Mucosa of descending colon (tissue), 3 donors: Measurements from ENCODE around the gene CPEB4. TPM values are rescaled to one million over a fixed set of nuclear protein-coding genes. Genes with fewer than 3 reads are reported as not detected.

Source experiments
- ATAC-seq: fragments of 200-7000 bp; cut with Tn5 transposase; one replicate; pipeline ENCODE4 v1.9.1; 2020; ENCODE audit warnings: mild to moderate bottlenecking, moderate library complexity
- DNase-seq, 3 donors: peaks; one replicate each; pipeline ENCODE4 v3.0.0-alpha.2; 2020
- H3K36me3 ChIP-seq: fragments of 200-600 bp; one replicate; pipeline ENCODE4 v1.8.0; 2021; ENCODE audit warnings: low read depth, mild to moderate bottlenecking
- H3K4me1 ChIP-seq: fragments of 200-600 bp; one replicate; pipeline ENCODE4 v1.8.0; 2021; ENCODE audit warnings: low read depth, mild to moderate bottlenecking
- H3K4me3 ChIP-seq: fragments of 200-600 bp; one replicate; pipeline ENCODE4 v1.8.0; 2021; ENCODE audit warnings: mild to moderate bottlenecking
- H3K9me3 ChIP-seq: fragments of 200-600 bp; one replicate; pipeline ENCODE4 v1.8.0; 2021; ENCODE audit warnings: mild to moderate bottlenecking
- CTCF ChIP-seq: fragments of 200-600 bp; IDR thresholded peaks from one replicate; pipeline ENCODE4 v1.8.0; 2022; ENCODE audit warnings: antibody characterized with exemption, mild to moderate bottlenecking
- intact Hi-C, 2 donors: fragments of 100-400 bp; cut with DNase I in 1 of 2; cut with micrococcal nuclease in 1 of 2; formaldehyde crosslinking; loops; one replicate each; pipeline versions ENCODE4 v1.11.0 to v1.11.1; 2022; cut with DNase I, micrococcal nuclease
- long read RNA-seq, 2 donors: library from polyadenylated mRNA; unstranded; transcript quantifications; one replicate each; pipeline ENCODE4 v2.0.0, GENCODE V29; 2019 to 2021
- total RNA-seq, 3 donors: library from RNA; stranded (reverse); fragmentation: NEBNext Ultra II Directional in 2 of 3; extraction: Animal tissue kit (Norgen Biotek cat#: 25700) in 2 of 3; gene quantifications; one replicate each; pipeline versions ENCODE4 v1.2.1 to v1.2.4, GENCODE V29; 2021 to 2023
- donor health status: DM: no; HTN: no; CAD: no; lungs with moderate emphysema.
- donor health status: DM: no; HTN: no; CAD: no.
- donor health status: DM: no; HTN: yes; CAD: no.

CPEB4 gene
- 10 to 100 TPM; 31.8 to 51.3 (median 32.1) TPM for total RNA-seq
- long read RNA-seq, donor 1, full-length matches to known transcripts: 2 of 14 reads
- long read RNA-seq, donor 1, partial matches to known transcripts: 2 of 14 reads
- long read RNA-seq, donor 1, other reads (novel, unspliced or antisense): 10 of 14 reads
- long read RNA-seq, donor 2, partial matches to known transcripts: 0 of 2 reads
- long read RNA-seq, donor 2, other reads (novel, unspliced or antisense): 2 of 2 reads

GRCh38 chr5:173887610-173888472 lies at the start of gene CPEB4:
Gene CPEB4, plus strand, starts transcription at chr5:173888349. Its CDS starts 1,385 bp downstream, at chr5:173889734.
- no peaks in the 10 kb centered on the region for H3K36me3 ChIP-seq
- no peaks in the 10 kb centered on the region for H3K9me3 ChIP-seq
- peaks cover 50% of the 10 kb centered on the region for H3K4me1 ChIP-seq
- peak; percentile 90 for ATAC-seq
- peak within 1 kb of the TSS; percentile 88 for H3K4me3 ChIP-seq
- DNase-seq: peak; percentile 97 to 99 (median 99)
- intact Hi-C loops: loop anchor here in 1 of 2 donors (5.0 kb wide), 1 partner anchor 271 kb away; the partner anchor contains the start of gene BOD1
- no peak for TF ChIP-seq CTCF

- Histone ChIP-seq H3K4me1 (no peaks in the 10 kb centered on the region), H3K9me3 (no peaks in the 10 kb centered on the region), H3K36me3 (no peaks in the 10 kb centered on the region), H3K4me3 (no peak overlapping the region)
- no peak for DNase-seq
- TF ChIP-seq CTCF: no peak
- peak; percentile 94 for ATAC-seq
- intact Hi-C loops: no loop called here
Observed at GRCh38 chr5:173839117-173839713, 48.9 kb upstream of the CPEB4 start.

GRCh38 chr5:173840111-173840983 lies 47.8 kb upstream of the CPEB4 start:
- TF ChIP-seq CTCF: no peak
- Histone ChIP-seq H3K9me3 (no peaks in the 10 kb centered on the region), H3K4me3 (no peak overlapping the region), H3K36me3 (no peaks in the 10 kb centered on the region), H3K4me1 (no peaks in the 10 kb centered on the region)
- intact Hi-C loops: no loop called here
- ATAC-seq (no peak), DNase-seq (no peak)

GRCh38 chr5:173841710-173842109 lies 46.4 kb upstream of the CPEB4 start:
- H3K9me3 ChIP-seq: no peaks in the 10 kb centered on the region
- no peaks in the 10 kb centered on the region for H3K36me3 ChIP-seq
- no peak for DNase-seq
- TF ChIP-seq CTCF: no peak
- H3K4me3 ChIP-seq: no peak overlapping the region
- H3K4me1 ChIP-seq: no peaks in the 10 kb centered on the region
- ATAC-seq: no peak
- intact Hi-C loops: no loop called here

GRCh38 chr5:173843794-173844193 lies 44.4 kb upstream of the CPEB4 start:
- TF ChIP-seq CTCF: no peak

More at GRCh38 chr5:173843794-173844193, 44.4 kb upstream of the CPEB4 start:
- Histone ChIP-seq H3K4me3 (no peak overlapping the region), H3K4me1 (no peaks in the 10 kb centered on the region), H3K9me3 (peaks cover 4% of the 10 kb centered on the region), H3K36me3 (no peaks in the 10 kb centered on the region)
- intact Hi-C loops: no loop called here
- ATAC-seq: no peak
- DNase-seq: no peak
